ENCODE measurements around the gene FHIT.

The FHIT gene

GRCh38 chr3:60133269-60134162, 1117.7 kb downstream of the FHIT start:
- no peak overlapping the region for H3K27ac ChIP-seq
- no peak for DNase-seq (ENCODE audit: low read depth, low spot score)

DNA sequence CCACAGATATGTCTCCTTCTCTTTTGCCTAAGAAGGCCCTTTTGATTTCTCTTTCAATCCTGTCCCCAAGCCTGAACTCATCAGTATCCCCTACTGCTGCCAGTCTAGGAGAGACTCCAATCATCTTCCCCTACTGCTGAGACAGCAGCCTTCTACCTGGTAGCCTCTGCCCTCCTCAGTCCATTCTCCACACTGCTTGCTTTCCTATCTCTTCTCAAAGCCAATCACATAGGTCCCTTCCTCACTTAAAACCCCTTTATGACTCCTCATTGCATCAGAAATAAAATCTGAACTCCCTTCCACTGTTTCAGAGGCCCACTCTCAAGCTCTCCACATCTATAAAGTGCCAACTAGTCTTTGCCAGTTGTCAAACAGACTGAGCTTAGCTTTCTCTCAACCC, 1119.6 kb downstream of the FHIT start:
- DNase-seq (ENCODE audit: low read depth, low spot score) = no peak

DNA sequence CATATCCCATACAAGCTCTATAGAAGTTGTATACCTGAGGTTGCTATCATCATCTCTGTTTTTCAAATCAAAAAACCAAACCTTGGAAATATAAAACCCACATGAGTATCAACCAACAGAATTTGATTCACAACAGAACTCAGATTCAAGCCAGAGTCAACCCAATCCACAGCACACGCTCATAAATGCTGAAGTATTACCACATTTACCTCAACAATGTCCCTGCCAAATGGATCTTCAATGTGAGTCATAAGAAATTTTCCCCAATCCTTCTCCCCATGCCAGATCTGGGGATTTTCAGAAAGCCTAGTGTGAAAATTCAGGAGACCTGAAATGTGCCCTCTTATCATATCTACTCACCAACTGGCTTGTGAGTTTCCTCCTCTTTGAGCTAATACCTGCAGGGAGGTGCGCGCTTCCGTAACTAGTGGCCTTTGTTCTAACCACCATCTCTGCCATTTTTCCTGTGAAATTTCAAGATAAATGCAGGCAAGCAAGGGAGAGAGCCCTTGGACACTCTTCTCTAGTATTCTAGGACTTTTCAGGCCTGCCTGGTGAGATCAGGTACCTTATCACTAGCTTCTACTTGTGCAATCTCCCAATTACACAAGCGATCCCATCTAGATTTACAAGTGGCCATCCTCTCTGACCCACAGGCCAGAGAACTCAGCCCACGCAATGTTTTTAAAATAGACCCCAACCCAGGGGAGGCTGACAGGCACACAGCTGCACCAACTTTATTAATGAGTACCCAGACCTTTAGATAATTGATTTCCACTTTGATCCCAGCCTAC, 1124.5 kb downstream of the FHIT start:
- no peak overlapping the region for H3K27ac ChIP-seq
- DNase-seq (ENCODE audit: low read depth, low spot score) = no peak

More for the DNA sequence above, 1119.6 kb downstream of the FHIT start:
- H3K27ac ChIP-seq = no peak overlapping the region

- DNase-seq (ENCODE audit: low read depth, low spot score) = no peak
- no peak overlapping the region for H3K27ac ChIP-seq
These were observed 1125.6 kb downstream of the FHIT start for GRCh38 chr3:60125686-60126085.

GRCh38 chr3:60120245-60120644, 1131.0 kb downstream of the FHIT start:
- DNase-seq (ENCODE audit: low read depth, low spot score) = no peak
- H3K27ac ChIP-seq = no peak overlapping the region

DNA sequence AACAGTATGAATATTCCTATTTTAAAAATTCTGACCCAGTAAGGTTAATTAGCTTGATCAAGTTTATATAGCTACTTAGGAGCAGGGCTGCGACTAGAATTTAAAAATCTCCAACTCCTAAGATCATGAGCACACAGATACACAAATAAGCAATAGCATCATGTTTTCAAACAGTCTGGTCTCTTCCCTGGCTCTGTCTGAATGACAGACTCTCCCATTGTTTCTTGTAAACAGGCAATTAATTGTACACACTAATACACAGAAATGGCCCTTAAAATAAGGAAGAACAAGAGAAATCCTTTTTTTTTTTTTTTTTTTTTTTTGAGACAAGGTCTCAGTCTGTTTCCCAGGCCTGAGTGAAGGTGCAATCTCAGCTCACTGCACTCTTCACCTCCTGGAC, 1137.1 kb downstream of the FHIT start:
- no peak for DNase-seq (ENCODE audit: low read depth, low spot score)

DNA sequence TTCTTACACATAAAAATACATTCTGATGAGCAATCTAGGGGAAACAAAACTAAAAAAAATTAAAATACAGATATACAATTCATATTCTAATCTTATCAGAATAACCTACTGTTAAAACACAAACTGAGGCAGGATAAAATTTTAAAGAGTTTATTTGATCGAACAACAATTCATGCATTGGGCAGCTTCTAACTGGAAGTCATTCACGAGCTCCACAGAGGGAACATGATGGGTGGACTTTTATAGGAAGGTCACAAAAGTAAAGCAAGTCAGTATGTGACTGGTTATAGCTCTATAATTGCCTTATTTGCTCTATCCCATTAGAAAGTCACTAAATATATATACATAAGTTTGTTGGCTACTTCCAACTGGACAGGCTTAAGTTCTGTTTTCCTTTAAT, 1144.0 kb downstream of the FHIT start:
- H3K27ac ChIP-seq = no peak overlapping the region
- no peak for DNase-seq (ENCODE audit: low read depth, low spot score)

More for the DNA sequence above, 1137.1 kb downstream of the FHIT start:
- no peak overlapping the region for H3K27ac ChIP-seq

DNA sequence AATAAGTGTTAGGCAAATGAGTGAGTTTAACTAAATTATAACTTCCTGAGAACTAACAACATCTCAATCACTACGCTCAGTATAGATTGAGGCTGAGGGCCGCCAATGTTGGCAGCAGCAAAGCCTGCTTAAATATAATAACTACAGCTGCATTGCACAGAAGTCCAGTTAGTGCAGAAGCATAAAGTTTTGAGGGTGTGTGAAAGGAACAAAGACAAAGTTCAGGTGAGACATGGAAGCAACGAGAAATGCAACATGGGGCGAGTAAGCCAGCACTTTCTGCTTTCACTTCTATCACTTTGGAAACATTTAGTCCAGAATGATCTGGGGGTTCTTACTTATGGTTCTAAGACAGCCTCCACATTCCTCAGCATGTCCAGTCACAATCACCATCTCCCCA, 1149.1 kb downstream of the FHIT start:
- no peak for DNase-seq (ENCODE audit: low read depth, low spot score)

DNA sequence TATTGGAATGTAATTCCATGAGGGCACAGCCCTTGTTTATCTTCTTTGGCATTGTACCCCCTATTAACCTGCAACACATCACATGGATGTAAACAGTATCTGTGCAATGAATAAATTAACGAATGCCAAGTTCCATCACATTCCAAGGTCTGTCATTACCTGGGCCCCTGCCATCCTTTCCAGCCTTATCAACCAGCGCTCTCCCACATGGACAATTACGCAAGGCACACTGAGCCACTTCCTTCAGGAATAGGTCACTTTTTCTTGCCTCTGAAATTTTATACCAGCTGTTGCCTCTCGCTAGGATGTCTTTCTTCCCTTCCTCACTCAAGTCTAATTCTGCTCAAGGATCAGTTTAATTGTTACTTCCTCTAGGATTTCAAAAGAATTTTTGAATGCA, 1149.6 kb downstream of the FHIT start:
- H3K27ac ChIP-seq = no peak overlapping the region
- no peak for DNase-seq (ENCODE audit: low read depth, low spot score)

More for the DNA sequence above, 1149.1 kb downstream of the FHIT start:
- no peak overlapping the region for H3K27ac ChIP-seq

DNA sequence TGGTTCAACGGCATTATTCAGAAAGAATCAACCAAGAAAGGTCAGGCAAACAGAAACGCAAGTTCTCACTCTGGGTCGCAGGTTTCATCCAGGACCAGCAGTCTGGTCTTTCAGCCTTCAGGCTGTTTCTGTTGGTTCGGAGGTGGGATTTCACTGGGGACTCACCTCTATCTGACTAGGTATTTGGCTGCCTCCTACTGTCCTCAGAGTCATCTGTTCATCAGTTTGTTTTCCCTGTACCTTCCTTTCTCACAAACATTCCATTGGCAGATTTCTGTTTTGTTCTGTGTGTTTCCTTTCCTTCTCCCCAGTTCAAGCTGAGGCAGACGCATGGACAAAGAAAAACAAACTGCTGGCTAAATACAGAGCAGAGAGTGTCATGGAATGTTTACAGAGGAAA, 1154.8 kb downstream of the FHIT start:
- no peak for DNase-seq (ENCODE audit: low read depth, low spot score)

GRCh38 chr3:60095930-60096329, 1155.3 kb downstream of the FHIT start:
- DNase-seq (ENCODE audit: low read depth, low spot score) = no peak

More for the DNA sequence above, 1154.8 kb downstream of the FHIT start:
- no peak overlapping the region for H3K27ac ChIP-seq

GRCh38 chr3:60095516-60095915, 1155.7 kb downstream of the FHIT start:
- no peak for DNase-seq (ENCODE audit: low read depth, low spot score)
- H3K27ac ChIP-seq = no peak overlapping the region

More at GRCh38 chr3:60095930-60096329, 1155.3 kb downstream of the FHIT start:
- no peak overlapping the region for H3K27ac ChIP-seq

GRCh38 chr3:60094392-60094947, 1156.8 kb downstream of the FHIT start:
- H3K27ac ChIP-seq = no peak overlapping the region

GRCh38 chr3:60090548-60090947, 1160.7 kb downstream of the FHIT start:
- H3K27ac ChIP-seq = no peak overlapping the region
- DNase-seq (ENCODE audit: low read depth, low spot score) = no peak

More at GRCh38 chr3:60094392-60094947, 1156.8 kb downstream of the FHIT start:
- no peak for DNase-seq (ENCODE audit: low read depth, low spot score)

DNA sequence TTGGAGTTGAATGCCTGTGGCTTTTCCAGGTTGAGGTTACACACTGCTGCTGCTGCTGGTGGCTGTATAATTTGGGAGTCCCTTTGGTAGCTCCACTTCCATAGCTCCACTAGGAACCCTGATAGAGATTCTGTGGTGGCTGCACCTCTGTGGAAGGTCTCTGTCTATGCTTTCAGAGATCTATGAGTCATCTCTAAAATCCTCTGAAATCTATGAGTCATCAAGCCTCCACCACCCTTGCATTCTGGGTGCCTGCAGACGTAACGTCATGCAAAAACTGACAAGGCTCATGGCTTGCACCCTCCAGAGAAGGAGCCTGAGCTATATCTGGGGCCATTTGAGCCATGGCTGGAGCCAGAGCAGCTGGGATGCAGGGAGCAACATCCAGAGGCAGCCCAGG, 1164.4 kb downstream of the FHIT start:
- no peak overlapping the region for H3K27ac ChIP-seq
- DNase-seq (ENCODE audit: low read depth, low spot score) = no peak

- H3K27ac ChIP-seq = no peak overlapping the region
These were observed 1165.6 kb downstream of the FHIT start for GRCh38 chr3:60085649-60086048.

GRCh38 chr3:60081381-60082095, 1169.7 kb downstream of the FHIT start:
- no peak for DNase-seq (ENCODE audit: low read depth, low spot score)
- H3K27ac ChIP-seq = no peak overlapping the region

More at GRCh38 chr3:60085649-60086048, 1165.6 kb downstream of the FHIT start:
- DNase-seq (ENCODE audit: low read depth, low spot score) = no peak

DNA sequence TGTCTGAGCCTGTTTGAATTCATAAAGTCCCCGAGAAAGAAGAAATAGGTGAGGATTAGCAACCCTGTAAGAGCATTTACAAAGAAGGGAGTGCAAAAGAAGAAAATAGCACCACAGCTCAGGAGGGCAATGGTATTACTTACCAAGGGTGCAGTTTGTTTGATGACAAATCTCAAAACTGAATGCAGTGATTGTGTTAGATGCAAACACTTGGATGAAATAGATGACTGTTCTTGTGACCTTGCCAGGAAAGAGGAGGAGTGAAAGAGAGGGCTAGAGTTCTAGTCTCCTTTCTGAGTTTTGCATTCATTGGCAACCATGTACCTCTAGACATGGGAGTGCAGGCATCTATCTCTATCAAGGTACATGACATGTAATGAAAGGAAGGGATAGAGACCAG, 1170.6 kb downstream of the FHIT start:
- H3K27ac ChIP-seq = no peak overlapping the region
- no peak for DNase-seq (ENCODE audit: low read depth, low spot score)

DNA sequence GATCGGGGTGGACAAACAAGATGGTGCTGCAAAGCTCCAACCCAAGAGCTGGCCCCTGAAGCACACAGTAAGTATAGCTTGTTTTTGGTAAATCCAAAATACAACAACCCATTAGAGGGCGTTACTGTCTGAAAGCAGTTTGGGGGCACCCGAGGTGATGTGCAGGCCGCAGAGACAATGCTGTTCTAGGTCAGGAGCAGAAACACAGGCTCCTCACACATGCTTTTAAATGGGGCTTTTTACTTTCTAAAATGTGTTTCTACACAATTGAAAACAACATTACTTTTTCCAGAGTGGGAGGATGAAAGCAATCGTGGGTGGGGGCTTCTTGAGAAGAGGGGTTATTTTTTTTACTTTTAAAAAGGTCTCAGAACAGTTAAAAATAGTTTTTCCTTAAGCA, 1172.2 kb downstream of the FHIT start:
- H3K27ac ChIP-seq = no peak overlapping the region
- DNase-seq (ENCODE audit: low read depth, low spot score) = no peak

DNA sequence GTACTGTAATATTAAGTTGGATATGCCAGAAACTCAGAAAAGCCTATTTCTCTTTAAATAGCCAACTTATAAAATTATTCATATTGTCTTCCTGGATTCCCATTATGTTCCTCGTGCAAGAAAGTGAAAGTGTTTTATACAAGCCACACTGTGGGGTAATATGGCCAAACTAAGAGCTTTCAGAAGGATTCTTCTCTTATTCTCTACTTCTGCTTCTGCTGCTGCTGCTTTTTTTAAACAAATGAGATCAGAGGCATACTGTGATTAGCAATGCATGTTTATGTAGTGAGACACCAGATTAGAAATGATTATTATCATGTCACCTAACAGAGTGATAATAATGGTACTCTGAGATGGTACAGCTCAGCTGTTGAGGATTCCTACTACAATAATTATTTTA, 1174.9 kb downstream of the FHIT start:
- DNase-seq (ENCODE audit: low read depth, low spot score) = no peak
- H3K27ac ChIP-seq = no peak overlapping the region

Data from epithelial cell of prostate (primary cell).